T-helper 2 cell treated with Interferon-gamma antibody and Interleukin-4, amounts not matched to agents 5 μg/mL and 100 μg/mL, for 36 hours (primary cell): ENCODE measurements around the gene TMEM151B.

Experiments
- DNase-seq: peaks from one replicate; pipeline ENCODE4 v3.0.0; 2021; ENCODE audit warnings: low spot score
- H3K27ac Mint-ChIP-seq: one replicate; pipeline ENCODE4 v1.8.0; 2021; ENCODE audit warnings: mild to moderate bottlenecking, mixed read lengths
- H3K27me3 Mint-ChIP-seq: one replicate; pipeline ENCODE4 v1.8.0; 2021; ENCODE audit warnings: low read depth, mixed read lengths
- H3K36me3 Mint-ChIP-seq: one replicate; pipeline ENCODE4 v1.8.0; 2021; ENCODE audit warnings: low read depth, mixed read lengths
- H3K4me1 Mint-ChIP-seq: one replicate; pipeline ENCODE4 v1.8.0; 2021; ENCODE audit warnings: low read depth, mixed read lengths
- H3K4me3 Mint-ChIP-seq: one replicate; pipeline ENCODE4 v1.8.0; 2022; ENCODE audit warnings: mild to moderate bottlenecking, moderate library complexity, mixed read lengths
- H3K9me3 Mint-ChIP-seq: one replicate; pipeline ENCODE4 v1.8.0; 2021; ENCODE audit warnings: mixed read lengths

The TMEM151B gene

DNA sequence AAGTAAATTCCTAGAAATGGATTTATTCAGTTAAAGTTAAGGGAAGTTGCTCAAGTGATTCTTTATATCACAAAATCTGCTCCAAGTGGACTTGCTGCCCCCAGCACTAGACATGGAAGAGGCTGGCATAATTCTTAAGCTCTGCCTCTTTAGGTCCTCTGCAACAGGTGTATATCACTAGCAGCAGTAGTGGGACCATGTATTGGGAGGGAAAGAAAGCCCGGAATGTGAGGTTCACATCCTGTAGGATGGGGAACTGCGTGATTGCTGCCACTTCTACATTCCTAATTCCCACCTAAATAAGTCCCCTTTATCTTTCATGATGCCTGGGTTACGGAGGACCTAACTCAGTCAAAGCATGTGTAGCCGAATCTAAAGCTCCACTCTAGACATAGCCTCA, 85.4 kb downstream of the TMEM151B start:
- DNase-seq, result no peak
- no peak overlapping the region for H3K27ac Mint-ChIP-seq
- no peak overlapping the region for H3K4me3 Mint-ChIP-seq
- H3K9me3 Mint-ChIP-seq, result no peaks in the 10 kb centered on the region
- no peaks in the 10 kb centered on the region for H3K36me3 Mint-ChIP-seq
- peaks cover 24% of the 10 kb centered on the region for H3K27me3 Mint-ChIP-seq
- H3K4me1 Mint-ChIP-seq, result no peaks in the 10 kb centered on the region

DNA sequence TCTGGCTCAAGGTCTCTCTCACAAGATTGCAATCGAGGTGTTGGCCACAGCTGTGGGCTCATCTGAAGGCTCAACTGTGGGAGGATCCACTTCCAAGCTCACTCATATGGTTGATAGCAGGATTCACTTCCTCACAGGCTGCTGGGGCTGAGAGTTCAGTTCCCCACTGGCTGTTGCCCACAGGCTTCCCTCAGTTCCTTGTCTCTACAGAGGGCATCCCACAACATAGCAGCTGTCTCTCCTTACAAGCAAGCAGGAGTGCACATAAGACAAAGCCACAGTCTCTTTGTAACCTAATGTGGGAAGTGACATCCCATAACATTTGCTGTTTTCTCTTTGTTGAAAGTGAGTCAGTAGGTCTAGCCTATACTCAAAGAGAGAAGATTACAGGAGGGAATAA, 86.2 kb downstream of the TMEM151B start:
- no peaks in the 10 kb centered on the region for H3K9me3 Mint-ChIP-seq
- no peaks in the 10 kb centered on the region for H3K4me1 Mint-ChIP-seq
- no peaks in the 10 kb centered on the region for H3K36me3 Mint-ChIP-seq
- H3K4me3 Mint-ChIP-seq, result no peak overlapping the region
- peaks cover 24% of the 10 kb centered on the region for H3K27me3 Mint-ChIP-seq
- H3K27ac Mint-ChIP-seq, result no peak overlapping the region
- DNase-seq, result no peak
